GM19452 (cell line): Measurements from ENCODE around the gene ZPBP.

Experiments
- ATAC-seq: cut with Tn5 transposase; IDR thresholded peaks from one replicate; pipeline ENCODE4 v1.9.1; 2021; ENCODE audit not compliant: unreplicated experiment

ZPBP gene, protein sequence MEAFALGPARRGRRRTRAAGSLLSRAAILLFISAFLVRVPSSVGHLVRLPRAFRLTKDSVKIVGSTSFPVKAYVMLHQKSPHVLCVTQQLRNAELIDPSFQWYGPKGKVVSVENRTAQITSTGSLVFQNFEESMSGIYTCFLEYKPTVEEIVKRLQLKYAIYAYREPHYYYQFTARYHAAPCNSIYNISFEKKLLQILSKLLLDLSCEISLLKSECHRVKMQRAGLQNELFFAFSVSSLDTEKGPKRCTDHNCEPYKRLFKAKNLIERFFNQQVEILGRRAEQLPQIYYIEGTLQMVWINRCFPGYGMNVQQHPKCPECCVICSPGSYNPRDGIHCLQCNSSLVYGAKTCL

GRCh38 chr7:50092579-50093491 lies at the start of gene ZPBP:
Gene ZPBP (minus strand): TSS chr7:50093246. CDS start chr7:50093194, 52 bp downstream.
- peak; percentile 82 for ATAC-seq

DNA sequence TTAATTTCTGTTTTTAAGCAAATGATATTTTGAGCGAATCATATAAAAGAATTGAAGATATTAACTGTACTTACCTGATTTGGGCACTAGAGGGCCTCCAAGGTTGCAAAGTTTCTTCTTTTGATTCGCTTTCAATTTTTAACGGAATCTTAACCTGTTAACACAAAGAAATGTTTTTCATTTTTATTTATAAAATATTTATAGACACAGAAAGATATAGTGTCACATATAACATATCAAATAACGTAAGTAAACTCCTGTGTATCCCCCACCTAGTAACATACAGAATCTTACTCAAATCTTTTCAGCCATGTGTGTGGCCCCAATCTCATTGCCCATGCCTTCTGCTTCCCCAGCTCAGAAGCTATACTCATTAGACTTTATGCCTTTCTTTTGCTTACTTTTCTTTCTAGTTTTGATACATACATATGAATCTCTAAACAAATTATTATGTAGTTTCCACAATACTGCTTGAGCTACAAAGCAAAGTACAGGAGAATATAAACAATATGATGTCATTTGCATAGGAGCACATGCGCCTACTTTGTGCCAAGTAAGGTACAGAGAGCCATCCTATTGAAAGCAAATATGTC lies 49.5 kb upstream of the ZPBP start:
- no peak for ATAC-seq

DNA sequence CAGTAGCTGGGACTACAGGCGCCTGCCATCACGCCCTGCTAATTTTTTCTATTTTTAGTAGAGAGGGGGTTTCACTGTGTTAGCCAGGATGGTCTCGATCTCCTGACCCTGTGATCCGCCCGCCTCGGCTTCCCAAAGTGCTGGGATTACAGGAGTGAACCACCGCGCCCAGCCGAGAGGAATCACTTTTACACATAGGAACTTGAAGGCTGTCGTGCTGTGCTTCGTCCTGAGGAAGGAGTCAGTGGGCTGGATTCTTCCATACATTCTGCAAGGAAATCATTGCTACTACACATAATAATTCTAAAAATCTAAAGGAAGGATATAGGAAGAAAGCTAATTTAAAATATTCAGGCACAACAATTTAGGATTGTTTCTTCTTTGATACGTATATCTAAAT lies 48.8 kb upstream of the ZPBP start:
- ATAC-seq, result no peak

- ATAC-seq, result no peak
Measured at GRCh38 chr7:50141131-50141530, 48.1 kb upstream of the ZPBP start.

- ATAC-seq, result no peak
Measured at GRCh38 chr7:50140688-50141087, 47.6 kb upstream of the ZPBP start.

- no peak for ATAC-seq
Measured at GRCh38 chr7:50138101-50138500, 45.1 kb upstream of the ZPBP start.

- ATAC-seq, result no peak
Measured at GRCh38 chr7:50125766-50126165, 32.7 kb upstream of the ZPBP start.

DNA sequence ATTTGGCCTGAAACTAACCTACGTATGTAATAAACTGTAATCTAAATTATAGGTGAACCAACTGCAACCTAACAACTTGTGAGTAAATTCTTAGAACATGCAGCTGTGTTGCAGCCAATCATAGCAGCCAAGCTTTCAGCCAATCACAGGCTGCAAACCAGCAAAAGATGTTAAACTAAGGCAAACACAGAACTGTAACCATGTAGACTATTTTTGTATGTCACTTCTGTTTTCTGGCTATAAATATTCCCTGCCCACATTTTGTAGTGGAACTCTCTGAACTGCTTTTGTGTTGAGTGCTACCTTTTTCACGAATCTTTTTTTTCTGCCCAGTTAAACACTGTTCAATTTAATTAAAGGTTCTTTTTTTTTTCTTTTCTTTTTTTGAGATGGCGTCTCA lies 28.2 kb upstream of the ZPBP start:
- peak; percentile 59 for ATAC-seq

DNA sequence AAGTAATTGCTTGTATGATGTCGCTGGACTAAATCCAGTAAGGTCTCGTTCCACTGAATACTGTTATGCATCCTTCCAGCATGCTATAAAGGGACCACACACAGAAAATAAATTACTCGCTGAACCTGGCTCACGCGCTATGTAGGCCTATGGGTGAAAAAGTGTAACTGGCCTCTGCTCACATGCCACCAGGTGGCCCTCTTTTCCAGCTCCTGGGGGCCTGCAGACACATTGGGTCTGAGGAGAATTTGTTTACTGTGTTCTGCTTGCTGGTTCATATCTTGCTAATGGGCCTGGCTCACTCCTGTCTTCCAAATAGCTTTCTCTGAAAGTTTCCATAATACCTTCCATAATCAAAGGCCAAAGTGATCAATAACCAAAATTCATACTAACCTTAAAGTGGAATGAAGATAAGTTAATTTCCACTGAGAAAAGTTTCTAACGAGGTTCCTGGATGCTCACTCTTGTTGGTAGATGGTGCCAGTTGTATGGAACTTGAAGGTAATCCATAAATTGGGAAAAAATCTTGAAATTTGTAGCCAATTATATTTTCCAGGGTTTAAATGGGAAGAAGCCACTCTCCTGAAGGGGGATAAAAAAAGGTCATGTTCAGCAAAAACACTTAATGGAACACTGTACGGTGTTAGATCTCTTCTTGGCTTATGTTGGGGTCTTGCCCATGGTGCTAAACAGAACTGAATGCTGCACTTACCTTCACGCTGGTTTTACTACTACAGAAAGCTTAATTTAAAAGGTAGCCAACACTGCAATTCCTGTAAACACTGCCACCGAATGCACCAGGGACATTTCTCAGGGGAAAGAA lies 27.0 kb upstream of the ZPBP start:
- no peak for ATAC-seq

DNA sequence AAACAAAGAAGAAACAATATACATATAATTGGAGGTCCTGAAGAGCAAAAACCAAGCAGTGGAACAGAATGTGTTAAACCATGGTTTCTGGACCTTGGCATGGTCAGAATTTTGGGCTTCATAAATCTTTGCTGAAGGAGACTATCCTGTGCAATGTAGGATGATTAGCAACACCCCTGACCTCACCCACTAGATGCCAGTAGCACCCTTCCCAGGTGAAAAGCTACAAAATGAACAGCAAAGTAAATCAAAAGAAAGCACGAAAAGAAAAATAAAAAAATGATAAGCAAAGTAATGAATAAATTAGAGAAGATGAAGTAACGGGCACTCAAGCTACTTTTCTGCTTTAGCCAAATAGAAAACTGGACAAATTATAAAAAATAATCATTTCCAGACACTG lies 19.2 kb upstream of the ZPBP start:
- no peak for ATAC-seq

- ATAC-seq, result no peak
Measured at GRCh38 chr7:50101873-50102272, 8.8 kb upstream of the ZPBP start.

- ATAC-seq, result no peak
Measured at GRCh38 chr7:50095634-50096033, 2.6 kb upstream of the ZPBP start.

GRCh38 chr7:50088463-50089129 lies 4.5 kb downstream of the ZPBP start:
- no peak for ATAC-seq

DNA sequence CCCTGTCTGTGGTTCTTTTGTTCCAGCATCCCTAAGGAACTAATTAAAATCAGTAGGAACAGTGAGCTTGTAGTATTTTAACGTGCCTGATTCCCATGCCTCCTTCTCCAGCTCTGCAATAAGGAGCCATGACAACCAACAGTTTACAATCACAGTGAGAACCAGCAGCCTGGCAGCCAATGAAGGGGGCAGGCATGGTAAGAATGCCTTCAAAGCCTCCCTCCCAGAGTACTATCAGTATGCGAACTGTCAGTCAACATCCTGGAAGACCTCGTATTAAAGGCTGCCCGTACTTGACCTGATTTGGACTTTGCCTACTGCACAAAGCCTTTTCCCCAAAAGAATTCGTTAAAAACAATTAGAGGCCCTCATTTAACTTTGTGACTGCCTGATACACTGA lies 7.7 kb downstream of the ZPBP start:
- ATAC-seq, result no peak

- ATAC-seq, result no peak
Measured at GRCh38 chr7:50073093-50073492, 20.0 kb downstream of the ZPBP start.

GRCh38 chr7:50069613-50070012 lies 23.4 kb downstream of the ZPBP start:
- ATAC-seq, result peak; percentile 69

DNA sequence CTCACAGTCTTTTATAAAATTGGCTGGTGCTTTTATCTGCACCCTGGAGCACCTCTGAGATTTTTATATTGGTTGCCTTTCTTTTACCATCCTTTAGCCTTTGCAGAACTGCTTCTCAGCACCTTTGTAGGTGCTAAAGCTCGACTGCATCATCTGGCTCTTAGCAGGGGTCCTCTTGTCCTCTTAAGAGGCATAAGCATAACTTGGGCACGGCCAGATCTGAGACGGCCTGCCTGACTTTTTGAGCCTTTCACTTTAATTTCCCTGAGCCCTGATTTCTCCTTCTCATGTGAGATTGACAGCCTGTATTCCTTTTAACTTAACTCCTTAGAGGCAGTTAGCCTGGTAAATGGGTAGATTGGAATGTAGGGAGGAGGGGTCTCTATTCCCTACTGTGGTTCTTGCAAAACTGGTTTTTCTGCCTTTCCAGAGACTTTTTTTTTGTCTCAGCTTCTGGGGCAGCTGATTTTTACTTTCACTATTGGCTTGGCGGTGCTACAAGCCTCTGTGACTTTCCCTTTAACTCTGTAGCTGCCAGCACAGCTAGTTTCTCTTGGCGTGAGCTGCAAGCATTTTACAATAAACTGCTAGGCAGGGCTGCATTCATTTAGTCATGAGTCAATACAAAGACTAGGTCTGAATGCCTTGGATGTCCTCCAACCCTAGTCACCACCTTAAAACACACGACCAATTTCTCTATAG lies 24.0 kb downstream of the ZPBP start:
- peak; percentile 55 for ATAC-seq

DNA sequence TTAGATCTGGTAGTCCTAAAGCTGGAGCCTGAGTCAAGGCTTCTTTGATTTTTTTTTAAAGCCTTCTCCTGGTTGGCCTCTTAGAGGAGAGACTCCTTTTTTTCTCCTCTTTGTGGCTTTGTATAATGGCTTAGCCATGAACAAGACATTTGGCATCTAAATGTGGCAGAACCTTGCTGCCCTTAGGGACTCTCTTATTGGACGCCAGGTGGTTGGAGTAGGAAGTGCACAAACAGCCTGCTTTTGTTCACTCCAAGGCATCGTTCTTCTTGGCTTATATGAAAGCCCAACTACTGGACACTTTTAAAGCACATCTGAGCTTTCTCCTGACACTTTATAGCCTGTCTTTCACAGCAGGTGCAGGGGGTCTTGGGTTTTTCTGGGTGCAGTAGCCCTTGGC lies 25.0 kb downstream of the ZPBP start:
- no peak for ATAC-seq

DNA sequence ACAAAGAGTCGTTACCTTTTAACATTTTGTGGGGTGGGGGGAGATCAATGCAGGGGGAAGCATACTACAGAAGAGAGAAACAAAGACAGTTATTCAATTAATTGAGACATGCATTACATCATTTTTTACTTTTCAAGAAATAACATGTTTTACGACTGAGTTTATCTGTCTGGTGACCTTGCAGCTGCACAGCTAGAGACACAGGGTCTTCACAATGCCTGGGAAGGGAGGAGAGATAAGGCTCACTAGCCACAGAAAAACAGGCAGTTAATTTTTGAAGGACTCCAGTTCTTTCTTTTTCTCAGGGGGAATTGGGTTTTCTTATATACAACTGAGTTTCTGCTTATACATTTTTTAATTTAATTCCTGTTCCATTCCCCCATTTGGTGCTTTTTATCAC lies 30.1 kb downstream of the ZPBP start:
- ATAC-seq, result no peak

- no peak for ATAC-seq
Measured at GRCh38 chr7:50056131-50056530, 36.9 kb downstream of the ZPBP start.
